AG09309 (cell line): ENCODE measurements around the gene ESR2.
A peak's percentile ranks its signal among the peaks of the same experiment; 100 is the strongest.

Source experiments
- DNase-seq: peaks from one replicate; pipeline ENCODE4 v3.0.0-alpha.2; 2010; ENCODE audit warnings: low read depth
- H3K4me3 ChIP-seq: 2 replicates; pipeline ENCODE4 v1.5.1; 2011; ENCODE audit warnings: mild to moderate bottlenecking, low read depth, low read length, moderate library complexity; ENCODE audit not compliant: control insufficient read depth
- CTCF ChIP-seq: IDR thresholded peaks from 2 replicates; pipeline ENCODE4 v1.5.1; 2011; ENCODE audit warnings: mild to moderate bottlenecking, low read depth, low read length, inconsistent platforms; ENCODE audit not compliant: insufficient read depth, control insufficient read depth; ENCODE audit errors: missing control alignments

Gene ESR2

GRCh38 chr14:64293976-64294671 lies at the start of gene ESR2:
ESR2 (minus strand) TSS chr14:64294371; CDS start chr14:64282985, 11,386 bp downstream.
- DNase-seq: no peak
- H3K4me3 ChIP-seq: peak within 1 kb of the TSS; percentile 28
- TF ChIP-seq CTCF: peak; percentile 54

- H3K4me3 ChIP-seq: no peak overlapping the region
- no peak for DNase-seq
- no peak for TF ChIP-seq CTCF
These were observed 46.5 kb upstream of the ESR2 start for GRCh38 chr14:64340560-64341196.

- DNase-seq: peak; percentile 89
- H3K4me3 ChIP-seq: peak overlapping the region; percentile 84
- no peak for TF ChIP-seq CTCF
These were observed 44.6 kb upstream of the ESR2 start for GRCh38 chr14:64338616-64339316.

GRCh38 chr14:64337888-64338615 lies 43.9 kb upstream of the ESR2 start:
- peak overlapping the region; percentile 84 for H3K4me3 ChIP-seq
- TF ChIP-seq CTCF: no peak
- no peak for DNase-seq

- DNase-seq: no peak
- no peak for TF ChIP-seq CTCF
These were observed 35.0 kb upstream of the ESR2 start for GRCh38 chr14:64329149-64329548.

GRCh38 chr14:64326502-64326901 lies 32.3 kb upstream of the ESR2 start:
- no peak overlapping the region for H3K4me3 ChIP-seq
- TF ChIP-seq CTCF: no peak
- DNase-seq: no peak

More at GRCh38 chr14:64329149-64329548, 35.0 kb upstream of the ESR2 start:
- no peak overlapping the region for H3K4me3 ChIP-seq
